Smooth muscle cell (in vitro differentiated cells): ENCODE results near the gene HAND1. TPM values are rescaled to one million over a fixed set of nuclear protein-coding genes. Genes with fewer than 3 reads are reported as not detected.

ENCODE experiments used
- DNase-seq: peaks from one replicate; lab custom pipeline; 2025; ENCODE audit not compliant: unreplicated experiment; lab: John Stamatoyannopoulos, UW
- H2AFZ ChIP-seq: fragments of 200-600 bp; sonication (generic); 2 replicates; pipeline ENCODE4 v1.6.0; 2016; ENCODE audit warnings: antibody characterized with exemption, low read depth, mild to moderate bottlenecking
- H3F3A ChIP-seq: fragments of 200-600 bp; sonication (generic); 2 replicates; pipeline ENCODE4 v1.6.0; 2017; ENCODE audit warnings: antibody characterized with exemption, low read depth
- H3K27ac ChIP-seq: fragments of 200-600 bp; sonication (generic); 2 replicates; pipeline ENCODE4 v1.5.1; 2016; ENCODE audit warnings: low read depth, mild to moderate bottlenecking
- H3K27me3 ChIP-seq: fragments of 200-600 bp; sonication (generic); 2 replicates; pipeline ENCODE4 v1.6.1; 2016; ENCODE audit warnings: low read depth, mild to moderate bottlenecking
- H3K36me3 ChIP-seq: fragments of 200-600 bp; sonication (generic); 2 replicates; pipeline ENCODE4 v1.5.1; 2016; ENCODE audit warnings: low read depth
- H3K4me1 ChIP-seq: fragments of 200-600 bp; sonication (generic); 2 replicates; pipeline ENCODE4 v1.5.1; 2016; ENCODE audit warnings: low read depth
- H3K4me2 ChIP-seq: fragments of 200-600 bp; sonication (generic); 2 replicates; pipeline ENCODE4 v1.6.0; 2016; ENCODE audit warnings: mild to moderate bottlenecking
- H3K4me3 ChIP-seq: fragments of 200-600 bp; sonication (generic); 2 replicates; pipeline ENCODE4 v1.5.1; 2016; ENCODE audit warnings: mild to moderate bottlenecking
- H3K79me2 ChIP-seq: fragments of 200-600 bp; sonication (generic); 2 replicates; pipeline ENCODE4 v1.6.0; 2016; ENCODE audit warnings: low read depth, mild to moderate bottlenecking
- H3K9ac ChIP-seq: fragments of 200-600 bp; sonication (generic); 2 replicates; pipeline ENCODE4 v1.6.0; 2016; ENCODE audit warnings: low read depth
- H3K9me3 ChIP-seq: fragments of 200-600 bp; sonication (generic); replicated peaks from 2 replicates; pipeline ENCODE4 v1.5.1; 2016; ENCODE audit warnings: low read depth
- H4K20me1 ChIP-seq: fragments of 200-600 bp; sonication (generic); 2 replicates; pipeline ENCODE4 v1.6.0; 2016; ENCODE audit warnings: low read depth
- CTCF ChIP-seq: fragments of 200-600 bp; sonication (generic); IDR thresholded peaks from 2 replicates; pipeline ENCODE4 v1.5.1; 2017; ENCODE audit warnings: borderline replicate concordance, mild to moderate bottlenecking, antibody characterized with exemption; ENCODE audit not compliant: insufficient read depth, poor library complexity, severe bottlenecking
- WGBS: methylation state at CpG from one replicate; pipeline ENCODE4 v1.1.7; 2016; ENCODE audit warnings: low lambda C conversion rate; 5-methylcytosine and 5-hydroxymethylcytosine counted together
- polyA plus RNA-seq: library from polyadenylated mRNA; unstranded; fragments of >200 nt; fragmentation: Nextera tagmentation; extraction: Ambion mirVana; gene quantifications from 2 replicates; pipeline ENCODE4 v1.2.1, GENCODE V29; 2016
- total RNA-seq: library from RNA; depleted of rRNA; stranded (reverse); fragments of >200 nt; gene quantifications from 2 replicates; pipeline ENCODE4 v1.2.3, GENCODE V29; 2014

The HAND1 gene
- total and polyA plus RNA-seq, 2 experiments from 2014 or later: 18.2 to 36.3 TPM

GRCh38 chr5:154487541-154487940, 9.5 kb upstream of the HAND1 start:
- Histone ChIP-seq H3K27me3 (peaks cover 28% of the 10 kb centered on the region), H4K20me1 (no peaks in the 10 kb centered on the region), H3K9ac (no peak overlapping the region), H3K27ac (no peak overlapping the region), H3K4me1 (peaks cover 15% of the 10 kb centered on the region), H2AFZ (no peak overlapping the region), H3K79me2 (no peaks in the 10 kb centered on the region), H3K4me3 (no peak overlapping the region), H3K9me3 (no peaks in the 10 kb centered on the region), H3K4me2 (peak overlapping the region; percentile 5), H3F3A (no peaks in the 10 kb centered on the region), H3K36me3 (no peaks in the 10 kb centered on the region)
- no peak for TF ChIP-seq CTCF
- WGBS: 28% methylated on average over 2 of the region's 2 CpGs
- DNase-seq: no peak

- Histone ChIP-seq H3K36me3 (no peaks in the 10 kb centered on the region), H3K79me2 (no peaks in the 10 kb centered on the region), H3K4me3 (no peak overlapping the region), H4K20me1 (no peaks in the 10 kb centered on the region), H3K27ac (no peak overlapping the region), H3K4me2 (peak overlapping the region; percentile 83), H2AFZ (no peak overlapping the region), H3K4me1 (peaks cover 15% of the 10 kb centered on the region), H3K27me3 (peaks cover 34% of the 10 kb centered on the region), H3K9me3 (no peaks in the 10 kb centered on the region), H3F3A (no peaks in the 10 kb centered on the region), H3K9ac (no peak overlapping the region)
- no peak for DNase-seq
- no peak for TF ChIP-seq CTCF
- 4% methylated on average over 4 of the region's 4 CpGs for WGBS
Measured at GRCh38 chr5:154486427-154486866, 8.4 kb upstream of the HAND1 start.

DNA sequence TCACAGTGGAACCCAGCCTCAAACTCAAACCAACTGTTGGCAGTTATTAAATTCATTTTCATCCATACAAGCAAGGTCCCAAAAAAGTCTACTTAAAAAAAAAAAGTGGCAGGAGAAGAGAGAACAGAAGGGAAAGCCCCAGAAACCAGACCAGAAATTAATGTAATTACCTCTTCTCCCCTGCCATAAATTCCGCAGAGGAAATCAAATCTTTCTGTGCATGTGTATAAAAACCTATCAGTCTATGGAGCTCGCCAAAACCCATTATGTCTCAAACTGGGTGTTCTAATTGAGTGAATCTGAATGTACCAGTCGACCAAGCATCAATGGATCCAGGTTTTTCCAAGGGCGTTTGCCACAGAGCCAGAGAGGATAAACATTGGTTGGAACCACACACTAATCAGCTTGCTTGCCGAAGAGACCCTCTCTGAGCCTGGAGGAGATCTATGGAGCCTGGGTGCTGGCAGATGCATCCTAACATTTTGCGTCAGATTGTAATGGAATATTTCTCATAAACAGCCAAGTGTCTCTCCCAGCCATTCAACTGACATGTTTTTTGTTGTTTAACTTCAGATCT, 7.9 kb upstream of the HAND1 start:
- H4K20me1 ChIP-seq: no peaks in the 10 kb centered on the region
- peak overlapping the region; percentile 83 for H3K4me2 ChIP-seq

More for the DNA sequence above, 7.9 kb upstream of the HAND1 start:
- DNase-seq: no peak
- no peaks in the 10 kb centered on the region for H3K36me3 ChIP-seq
- no peak for TF ChIP-seq CTCF
- no peak overlapping the region for H3K9ac ChIP-seq
- no peak overlapping the region for H3K27ac ChIP-seq
- H3K4me1 ChIP-seq: peaks cover 15% of the 10 kb centered on the region
- no peak overlapping the region for H3K4me3 ChIP-seq
- H2AFZ ChIP-seq: no peak overlapping the region
- H3F3A ChIP-seq: no peaks in the 10 kb centered on the region
- WGBS: 30% methylated on average over 6 of the region's 6 CpGs
- H3K27me3 ChIP-seq: peaks cover 39% of the 10 kb centered on the region
- no peaks in the 10 kb centered on the region for H3K79me2 ChIP-seq
- H3K9me3 ChIP-seq: no peaks in the 10 kb centered on the region
